Measurements from ENCODE around the gene COX4I2.

DNA sequence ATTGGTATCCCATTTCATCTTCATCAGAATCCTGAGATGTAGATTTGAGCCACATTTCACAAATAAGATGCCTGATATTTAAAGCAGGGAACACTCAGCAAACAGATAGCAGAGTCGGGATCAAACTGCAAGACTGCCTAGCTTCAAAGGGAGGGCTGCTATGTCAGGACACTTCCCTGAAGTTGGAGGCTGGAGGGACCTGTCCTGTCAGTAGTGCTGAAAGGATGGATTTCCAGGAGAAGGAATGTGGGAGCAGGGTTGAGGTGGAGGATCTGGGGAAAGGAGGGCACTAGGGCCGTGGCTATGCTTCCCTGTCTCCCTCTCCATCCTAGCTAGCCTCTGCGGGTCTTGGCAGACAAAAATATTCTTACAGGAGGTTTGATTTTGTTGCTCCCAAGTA is 32.2 kb downstream of the COX4I2 start:
- TF ChIP-seq, protein P1, sequence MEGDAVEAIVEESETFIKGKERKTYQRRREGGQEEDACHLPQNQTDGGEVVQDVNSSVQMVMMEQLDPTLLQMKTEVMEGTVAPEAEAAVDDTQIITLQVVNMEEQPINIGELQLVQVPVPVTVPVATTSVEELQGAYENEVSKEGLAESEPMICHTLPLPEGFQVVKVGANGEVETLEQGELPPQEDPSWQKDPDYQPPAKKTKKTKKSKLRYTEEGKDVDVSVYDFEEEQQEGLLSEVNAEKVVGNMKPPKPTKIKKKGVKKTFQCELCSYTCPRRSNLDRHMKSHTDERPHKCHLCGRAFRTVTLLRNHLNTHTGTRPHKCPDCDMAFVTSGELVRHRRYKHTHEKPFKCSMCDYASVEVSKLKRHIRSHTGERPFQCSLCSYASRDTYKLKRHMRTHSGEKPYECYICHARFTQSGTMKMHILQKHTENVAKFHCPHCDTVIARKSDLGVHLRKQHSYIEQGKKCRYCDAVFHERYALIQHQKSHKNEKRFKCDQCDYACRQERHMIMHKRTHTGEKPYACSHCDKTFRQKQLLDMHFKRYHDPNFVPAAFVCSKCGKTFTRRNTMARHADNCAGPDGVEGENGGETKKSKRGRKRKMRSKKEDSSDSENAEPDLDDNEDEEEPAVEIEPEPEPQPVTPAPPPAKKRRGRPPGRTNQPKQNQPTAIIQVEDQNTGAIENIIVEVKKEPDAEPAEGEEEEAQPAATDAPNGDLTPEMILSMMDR (IDR thresholded peaks at IDR 0.05; ENCODE audit: borderline replicate concordance, extremely low read depth, low read length, poor library complexity, severe bottlenecking), result no peak
- TF ChIP-seq EZH2 (IDR thresholded peaks at IDR 0.05; ENCODE audit: borderline replicate concordance, low read depth, low read length, severe bottlenecking), result no peak

Measured in DND-41 (cell line).